ENCODE data around the gene CTNND1.
A peak's percentile ranks its signal among the peaks of the same experiment; 100 is the strongest.

CTNND1 gene

DNA sequence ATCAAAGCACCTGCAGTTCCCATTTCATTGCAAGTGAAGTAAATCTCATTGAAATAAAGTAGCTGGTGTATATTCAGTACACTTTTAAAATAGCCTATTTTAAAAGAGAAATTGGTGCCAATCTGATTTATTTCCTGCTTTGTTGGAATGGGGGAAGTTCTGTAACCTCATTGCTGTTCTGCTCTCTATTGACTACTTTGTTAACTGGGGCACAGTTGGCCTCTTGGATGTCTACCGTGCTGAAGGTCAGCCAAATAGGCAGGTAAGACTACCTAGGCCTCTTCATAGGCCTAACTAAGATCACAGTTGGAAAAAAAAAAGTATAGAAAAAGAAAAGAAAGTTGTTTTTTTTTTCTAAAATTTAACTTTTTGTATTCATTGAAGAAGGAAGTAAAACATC, 9.2 kb downstream of the CTNND1 start:
- Histone ChIP-seq H3K14ac (ENCODE audit: low read length) (no peak overlapping the region), H2BK12ac (ENCODE audit: low read length) (no peak overlapping the region), H4K8ac (ENCODE audit: low read depth, low read length) (no peak overlapping the region), H3K9ac (ENCODE audit: low read length) (no peak overlapping the region), H3K18ac (ENCODE audit: low read length) (no peak overlapping the region), H4K91ac (ENCODE audit: low read depth, low read length) (no peak overlapping the region), H2BK5ac (ENCODE audit: low read depth, low read length, poor library complexity) (no peak overlapping the region), H2AFZ (ENCODE audit: insufficient read depth, low read length, poor library complexity) (no peak overlapping the region), H2AK5ac (ENCODE audit: low read length) (no peak overlapping the region), H3K9me3 (ENCODE audit: insufficient read depth, low read depth, low read length) (no peaks in the 10 kb centered on the region), H3K79me2 (ENCODE audit: control insufficient read depth, insufficient read depth, low read length, poor library complexity) (peaks cover 20% of the 10 kb centered on the region), H3K27me3 (ENCODE audit: insufficient read depth, low read length) (no peaks in the 10 kb centered on the region), H3K23ac (ENCODE audit: low read length) (no peak overlapping the region), H4K12ac (ENCODE audit: low read depth, low read length) (no peak overlapping the region), H3K79me1 (ENCODE audit: low read length) (peaks cover 2% of the 10 kb centered on the region), H3K4me1 (ENCODE audit: control insufficient read depth in 1 of 2, insufficient read depth in 2 of 2, low read length in 2 of 2) (peaks cover 7 to 15% of the 10 kb centered on the region in 2 experiments), H3K4me2 (ENCODE audit: low read length) (no peak overlapping the region), H3K36me3 (ENCODE audit: control insufficient read depth in 1 of 2, insufficient read depth in 2 of 2, low read length in 2 of 2) (peaks cover 0 to under 1% of the 10 kb centered on the region in 2 experiments), H3K4ac (ENCODE audit: low read depth, low read length) (peak overlapping the region; percentile 100), H3K4me3 (ENCODE audit: low read depth, low read length) (no peak overlapping the region), H2BK120ac (ENCODE audit: insufficient read depth, low read length, poor library complexity) (no peak overlapping the region), H3K27ac (ENCODE audit: low read depth, low read length) (no peak overlapping the region)
- DNase-seq: no peak
- WGBS (ENCODE audit: extremely low coverage, insufficient coverage, insufficient read length): no CpG with 5 or more reads among the region's 1 CpG

- Histone ChIP-seq H3K9me3 (ENCODE audit: insufficient read depth, low read depth, low read length) (no peaks in the 10 kb centered on the region), H3K9ac (ENCODE audit: low read length) (no peak overlapping the region), H4K12ac (ENCODE audit: low read depth, low read length) (no peak overlapping the region), H3K23ac (ENCODE audit: low read length) (no peak overlapping the region), H3K14ac (ENCODE audit: low read length) (no peak overlapping the region), H4K91ac (ENCODE audit: low read depth, low read length) (no peak overlapping the region), H3K79me2 (ENCODE audit: control insufficient read depth, insufficient read depth, low read length, poor library complexity) (peaks cover 18% of the 10 kb centered on the region), H3K36me3 (ENCODE audit: control insufficient read depth in 1 of 2, insufficient read depth in 2 of 2, low read length in 2 of 2) (no peaks in the 10 kb centered on the region), H2BK120ac (ENCODE audit: insufficient read depth, low read length, poor library complexity) (no peak overlapping the region), H2BK12ac (ENCODE audit: low read length) (no peak overlapping the region), H2AFZ (ENCODE audit: insufficient read depth, low read length, poor library complexity) (no peak overlapping the region), H3K79me1 (ENCODE audit: low read length) (peaks cover 5% of the 10 kb centered on the region), H3K4me1 (ENCODE audit: control insufficient read depth in 1 of 2, insufficient read depth in 2 of 2, low read length in 2 of 2) (peaks cover 10 to 20% of the 10 kb centered on the region in 2 experiments), H4K8ac (ENCODE audit: low read depth, low read length) (no peak overlapping the region), H3K18ac (ENCODE audit: low read length) (no peak overlapping the region), H3K4me2 (ENCODE audit: low read length) (no peak overlapping the region), H3K27ac (ENCODE audit: low read depth, low read length) (no peak overlapping the region), H3K4me3 (ENCODE audit: low read depth, low read length) (no peak overlapping the region), H2BK5ac (ENCODE audit: low read depth, low read length, poor library complexity) (no peak overlapping the region), H3K27me3 (ENCODE audit: insufficient read depth, low read length) (no peaks in the 10 kb centered on the region), H3K4ac (ENCODE audit: low read depth, low read length) (peak overlapping the region; percentile 91), H2AK5ac (ENCODE audit: low read length) (no peak overlapping the region)
- WGBS (ENCODE audit: extremely low coverage, insufficient coverage, insufficient read length): 100% methylated on average over 1 of the region's 3 CpGs
- no peak for DNase-seq
Observed at GRCh38 chr11:57771365-57771764, 9.8 kb downstream of the CTNND1 start.

DNA sequence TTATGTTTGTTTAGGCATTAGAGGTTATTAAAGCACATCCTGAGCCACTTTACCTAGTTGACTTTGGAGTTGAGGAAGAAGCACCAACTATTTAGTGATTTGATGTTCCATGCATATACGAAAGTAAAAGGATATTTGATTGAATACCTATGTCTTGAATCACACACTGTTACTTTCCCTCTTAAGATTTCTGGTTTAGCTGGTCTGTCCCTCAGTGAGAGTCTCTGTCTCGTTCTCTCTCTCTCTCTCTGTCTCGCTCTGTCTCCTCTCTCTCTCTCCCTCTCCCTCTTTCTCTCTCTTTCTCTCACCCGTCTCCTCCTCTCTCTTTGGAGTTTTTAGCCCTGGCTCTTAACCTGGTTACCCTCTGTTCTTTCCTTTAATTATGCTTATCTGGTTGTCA, 11.0 kb downstream of the CTNND1 start:
- Histone ChIP-seq H3K27ac (ENCODE audit: low read depth, low read length) (peak overlapping the region; percentile 74), H4K8ac (ENCODE audit: low read depth, low read length) (no peak overlapping the region), H2AK5ac (ENCODE audit: low read length) (no peak overlapping the region), H3K14ac (ENCODE audit: low read length) (no peak overlapping the region), H4K12ac (ENCODE audit: low read depth, low read length) (no peak overlapping the region), H3K79me2 (ENCODE audit: control insufficient read depth, insufficient read depth, low read length, poor library complexity) (peaks cover 14% of the 10 kb centered on the region), H2AFZ (ENCODE audit: insufficient read depth, low read length, poor library complexity) (no peak overlapping the region), H3K79me1 (ENCODE audit: low read length) (peaks cover 10% of the 10 kb centered on the region), H4K91ac (ENCODE audit: low read depth, low read length) (no peak overlapping the region), H2BK120ac (ENCODE audit: insufficient read depth, low read length, poor library complexity) (no peak overlapping the region), H2BK5ac (ENCODE audit: low read depth, low read length, poor library complexity) (no peak overlapping the region), H3K36me3 (ENCODE audit: control insufficient read depth in 1 of 2, insufficient read depth in 2 of 2, low read length in 2 of 2) (no peaks in the 10 kb centered on the region), H3K4ac (ENCODE audit: low read depth, low read length) (peak overlapping the region; percentile 93), H3K18ac (ENCODE audit: low read length) (no peak overlapping the region), H3K4me1 (ENCODE audit: control insufficient read depth in 1 of 2, insufficient read depth in 2 of 2, low read length in 2 of 2) (peaks cover 11 to 30% of the 10 kb centered on the region in 2 experiments), H3K9me3 (ENCODE audit: insufficient read depth, low read depth, low read length) (no peaks in the 10 kb centered on the region), H3K27me3 (ENCODE audit: insufficient read depth, low read length) (no peaks in the 10 kb centered on the region), H3K9ac (ENCODE audit: low read length) (no peak overlapping the region), H3K4me3 (ENCODE audit: low read depth, low read length) (no peak overlapping the region), H2BK12ac (ENCODE audit: low read length) (no peak overlapping the region), H3K4me2 (ENCODE audit: low read length) (peak overlapping the region; percentile 36), H3K23ac (ENCODE audit: low read length) (no peak overlapping the region)
- WGBS (ENCODE audit: extremely low coverage, insufficient coverage, insufficient read length): no CpG with 5 or more reads among the region's 4 CpGs
- DNase-seq: peak in 1 of 2 donors; percentile 55

GRCh38 chr11:57773026-57773598, 11.5 kb downstream of the CTNND1 start:
- H2AK5ac ChIP-seq (ENCODE audit: low read length): no peak overlapping the region
- no peak overlapping the region for H3K4me2 ChIP-seq (ENCODE audit: low read length)
- no peak overlapping the region for H3K9ac ChIP-seq (ENCODE audit: low read length)
- no peak overlapping the region for H2BK5ac ChIP-seq (ENCODE audit: low read depth, low read length, poor library complexity)
- H3K36me3 ChIP-seq (ENCODE audit: control insufficient read depth in 1 of 2, insufficient read depth in 2 of 2, low read length in 2 of 2): no peaks in the 10 kb centered on the region
- no peak overlapping the region for H2BK12ac ChIP-seq (ENCODE audit: low read length)
- peaks cover 14 to 35% of the 10 kb centered on the region in 2 experiments for H3K4me1 ChIP-seq (ENCODE audit: control insufficient read depth in 1 of 2, insufficient read depth in 2 of 2, low read length in 2 of 2)
- peak overlapping the region; percentile 14 for H3K27ac ChIP-seq (ENCODE audit: low read depth, low read length)
- H3K27me3 ChIP-seq (ENCODE audit: insufficient read depth, low read length): no peaks in the 10 kb centered on the region
- WGBS (ENCODE audit: extremely low coverage, insufficient coverage, insufficient read length): no CpG with 5 or more reads among the region's 5 CpGs
- no peak overlapping the region for H3K18ac ChIP-seq (ENCODE audit: low read length)
- no peak overlapping the region for H2BK120ac ChIP-seq (ENCODE audit: insufficient read depth, low read length, poor library complexity)
- no peak overlapping the region for H3K4me3 ChIP-seq (ENCODE audit: low read depth, low read length)
- H3K9me3 ChIP-seq (ENCODE audit: insufficient read depth, low read depth, low read length): no peaks in the 10 kb centered on the region
- no peak overlapping the region for H4K12ac ChIP-seq (ENCODE audit: low read depth, low read length)
- H4K8ac ChIP-seq (ENCODE audit: low read depth, low read length): peak overlapping the region; percentile 25
- H3K79me2 ChIP-seq (ENCODE audit: control insufficient read depth, insufficient read depth, low read length, poor library complexity): peaks cover 14% of the 10 kb centered on the region
- no peak overlapping the region for H2AFZ ChIP-seq (ENCODE audit: insufficient read depth, low read length, poor library complexity)
- H3K4ac ChIP-seq (ENCODE audit: low read depth, low read length): peak overlapping the region; percentile 76
- H3K14ac ChIP-seq (ENCODE audit: low read length): no peak overlapping the region
- no peak overlapping the region for H4K91ac ChIP-seq (ENCODE audit: low read depth, low read length)
- no peak for DNase-seq
- H3K23ac ChIP-seq (ENCODE audit: low read length): no peak overlapping the region
- peaks cover 14% of the 10 kb centered on the region for H3K79me1 ChIP-seq (ENCODE audit: low read length)

All from trophoblast cell (in vitro differentiated cells and primary cell).